SH-SY5Y (cell line): Measurements from ENCODE around the gene BICDL2.

Experiments
- GATA2 ChIP-seq: IDR thresholded peaks from 2 replicates; pipeline ENCODE4 v1.6.1; 2011; ENCODE audit warnings: mild to moderate bottlenecking, low read depth, low read length
- GATA3 ChIP-seq: IDR thresholded peaks from 2 replicates; pipeline ENCODE4 v1.6.1; 2011; ENCODE audit warnings: low read depth, mild to moderate bottlenecking, low read length, moderate library complexity

BICDL2 gene

DNA sequence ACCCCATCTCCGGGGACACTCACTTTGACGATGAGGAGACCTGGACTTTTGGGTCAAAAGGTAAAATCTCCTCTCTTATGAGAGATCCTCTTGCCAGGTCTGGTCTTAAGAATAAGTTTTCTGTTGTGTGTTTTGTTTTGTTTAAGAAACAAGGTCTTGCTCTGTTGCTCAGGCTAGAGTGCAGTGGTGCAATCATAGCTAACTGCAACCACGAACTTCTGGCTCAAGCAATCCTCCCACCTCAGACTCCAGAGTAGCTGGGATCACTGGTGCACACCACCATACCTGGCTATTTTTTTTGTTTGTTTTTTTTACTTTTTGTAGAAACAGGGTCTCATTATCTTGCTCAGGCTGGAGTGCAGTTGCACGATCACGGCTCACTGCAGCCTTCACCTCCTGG is 13.7 kb upstream of the BICDL2 start:
- TF ChIP-seq GATA2 (no peak), GATA3 (no peak)

DNA sequence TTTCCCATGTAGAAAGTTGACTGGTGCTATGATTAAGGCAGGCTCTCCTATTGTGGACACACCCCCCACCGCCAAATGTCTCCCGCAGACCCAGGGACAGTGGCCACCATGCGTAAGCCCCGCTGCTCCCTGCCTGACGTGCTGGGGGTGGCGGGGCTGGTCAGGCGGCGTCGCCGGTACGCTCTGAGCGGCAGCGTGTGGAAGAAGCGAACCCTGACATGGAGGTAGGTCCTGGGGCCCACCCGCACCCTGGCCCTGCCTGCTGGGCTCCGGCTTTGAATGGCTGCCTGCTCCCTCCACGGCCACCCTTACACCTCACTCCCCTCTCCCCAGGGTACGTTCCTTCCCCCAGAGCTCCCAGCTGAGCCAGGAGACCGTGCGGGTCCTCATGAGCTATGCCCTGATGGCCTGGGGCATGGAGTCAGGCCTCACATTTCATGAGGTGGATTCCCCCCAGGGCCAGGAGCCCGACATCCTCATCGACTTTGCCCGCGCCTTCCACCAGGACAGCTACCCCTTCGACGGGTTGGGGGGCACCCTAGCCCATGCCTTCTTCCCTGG is 13.3 kb upstream of the BICDL2 start:
- TF ChIP-seq GATA3 (no peak), GATA2 (no peak)

DNA sequence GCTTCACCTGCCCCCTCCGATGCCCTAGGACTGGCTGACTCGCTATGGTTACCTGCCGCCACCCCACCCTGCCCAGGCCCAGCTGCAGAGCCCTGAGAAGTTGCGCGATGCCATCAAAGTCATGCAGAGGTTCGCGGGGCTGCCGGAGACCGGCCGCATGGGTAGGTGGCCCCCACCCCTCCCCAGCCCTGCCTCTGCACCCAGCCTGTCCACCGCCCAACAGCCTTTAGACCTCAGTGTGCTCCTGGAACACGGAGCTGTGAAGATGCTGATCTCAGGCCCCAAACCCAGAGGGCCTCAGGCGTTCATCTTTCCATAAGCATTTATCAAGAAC is 10.6 kb upstream of the BICDL2 start:
- TF ChIP-seq GATA3 (no peak), GATA2 (no peak)

DNA sequence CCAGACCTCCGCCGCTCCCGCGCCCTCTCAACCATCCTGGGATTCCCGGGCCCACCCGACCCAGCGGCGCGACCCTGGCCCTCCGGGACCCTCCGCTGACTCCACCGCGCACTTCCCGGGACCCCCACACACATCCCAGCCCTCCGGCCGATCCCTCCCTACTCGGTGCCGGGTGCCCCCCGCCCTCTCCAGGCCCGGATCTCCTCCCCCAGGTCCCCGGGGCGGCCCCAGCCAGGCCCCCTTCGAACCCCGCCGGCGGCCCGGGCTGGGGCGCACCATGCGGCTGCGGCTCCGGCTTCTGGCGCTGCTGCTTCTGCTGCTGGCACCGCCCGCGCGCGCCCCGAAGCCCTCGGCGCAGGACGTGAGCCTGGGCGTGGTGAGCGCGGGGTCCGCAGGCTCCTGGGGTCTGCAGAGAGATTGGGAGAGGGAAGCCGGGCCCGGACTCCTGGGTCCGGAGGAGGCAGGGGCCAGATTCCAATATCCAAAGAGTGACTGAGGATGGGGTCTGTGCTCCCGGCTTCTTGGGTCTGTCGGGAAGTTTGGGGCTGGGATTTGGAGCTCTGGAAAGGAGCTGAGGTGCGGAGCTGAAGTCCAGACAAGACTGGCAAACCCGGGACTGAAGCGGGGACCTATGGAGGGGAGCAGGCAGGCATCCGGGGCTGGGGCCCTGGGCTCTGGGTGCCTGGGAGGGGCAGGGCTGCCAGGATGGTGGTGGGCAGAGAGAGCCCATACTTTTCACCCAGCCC is 10.1 kb upstream of the BICDL2 start:
- TF ChIP-seq GATA3 (no peak), GATA2 (no peak)

DNA sequence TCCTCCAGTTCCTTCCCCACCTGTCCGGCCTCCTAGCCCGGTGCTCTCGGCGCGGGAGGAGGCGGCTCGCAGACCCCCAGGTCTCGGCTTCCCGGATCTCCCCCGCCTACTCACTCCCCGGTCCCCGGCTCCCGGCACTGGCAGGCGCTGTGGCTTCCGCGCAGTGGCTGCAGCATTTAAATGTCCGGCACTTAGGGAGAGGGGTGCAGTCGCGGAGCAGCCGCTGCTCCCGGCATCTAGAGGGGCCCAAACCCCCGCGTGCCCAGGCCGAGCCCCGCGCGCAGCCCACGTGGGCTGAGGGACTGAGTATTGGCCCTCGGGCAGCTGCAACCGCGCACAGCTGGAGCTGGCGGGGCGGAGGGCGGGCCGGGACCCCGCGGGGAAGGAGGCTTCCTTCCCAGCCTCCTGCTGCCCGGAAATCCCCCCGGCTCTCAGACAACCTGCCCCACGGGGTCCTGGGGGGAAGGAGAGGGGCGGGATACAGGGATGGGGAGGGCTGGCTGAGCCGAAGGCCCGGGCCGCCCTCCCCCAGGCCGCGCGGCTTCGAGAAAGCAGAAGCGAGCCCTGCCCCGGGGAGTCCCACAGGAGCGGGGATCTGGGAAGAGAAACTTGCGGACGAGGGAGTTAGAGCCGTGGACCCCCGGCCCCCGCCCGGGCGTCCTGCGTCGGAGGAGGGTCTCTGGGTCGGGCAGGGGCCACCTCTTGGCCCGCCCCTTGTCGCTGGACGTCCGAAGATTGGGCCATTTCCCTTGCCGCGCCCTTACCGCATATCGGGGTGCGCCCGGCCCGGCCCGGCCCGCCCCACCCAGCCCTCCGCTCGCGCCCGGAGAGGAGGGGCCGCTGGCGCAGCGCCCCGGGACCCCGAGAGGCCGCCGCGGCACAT is 9.3 kb upstream of the BICDL2 start, which contains the start of gene MMP25:
MMP25 (plus strand) TSS at position 804 of the 883 bp plus-strand sequence. CDS start 357 bp downstream, outside the sequence.
- no peak for TF ChIP-seq GATA3
- no peak for TF ChIP-seq GATA2

DNA sequence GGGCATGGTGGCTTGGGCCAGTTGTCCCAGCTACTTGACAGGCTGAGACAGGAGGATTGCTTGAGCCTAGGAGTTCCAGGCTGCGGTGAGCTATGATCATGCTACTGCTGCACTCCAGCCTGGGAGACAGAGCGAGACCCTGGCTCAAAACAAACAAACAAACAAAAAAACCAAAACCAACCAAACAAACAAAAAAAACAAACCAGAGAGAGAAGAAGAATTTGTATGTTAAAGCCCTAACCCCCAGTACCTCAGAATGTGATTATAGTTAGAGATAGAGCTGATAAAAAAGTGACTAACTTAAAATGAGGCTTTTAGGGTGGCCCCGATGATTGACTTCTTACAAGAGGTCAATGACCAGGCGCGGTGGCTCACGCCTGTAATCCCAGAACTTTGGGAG is 8.0 kb upstream of the BICDL2 start:
- TF ChIP-seq GATA3: no peak
- no peak for TF ChIP-seq GATA2

DNA sequence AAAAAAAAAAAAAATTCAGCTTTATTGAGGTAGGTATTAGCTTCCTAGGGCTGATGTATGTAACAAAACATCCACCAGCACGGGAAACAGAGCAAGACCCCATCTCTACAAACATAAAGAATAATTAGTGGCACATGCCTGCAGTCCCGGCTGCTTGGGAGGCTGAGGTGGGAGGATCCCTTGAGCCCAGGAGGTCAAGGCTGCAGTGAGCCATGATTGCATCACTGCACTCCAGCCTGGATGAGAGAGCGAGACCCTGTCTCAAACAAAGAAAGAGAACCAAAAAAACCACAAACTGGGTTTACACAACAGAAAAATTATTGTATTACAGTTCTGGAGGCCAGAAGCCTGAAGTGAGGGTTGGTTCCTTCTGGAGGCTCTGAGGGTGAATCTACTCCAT is 5.6 kb upstream of the BICDL2 start:
- TF ChIP-seq GATA3 (no peak), GATA2 (no peak)

DNA sequence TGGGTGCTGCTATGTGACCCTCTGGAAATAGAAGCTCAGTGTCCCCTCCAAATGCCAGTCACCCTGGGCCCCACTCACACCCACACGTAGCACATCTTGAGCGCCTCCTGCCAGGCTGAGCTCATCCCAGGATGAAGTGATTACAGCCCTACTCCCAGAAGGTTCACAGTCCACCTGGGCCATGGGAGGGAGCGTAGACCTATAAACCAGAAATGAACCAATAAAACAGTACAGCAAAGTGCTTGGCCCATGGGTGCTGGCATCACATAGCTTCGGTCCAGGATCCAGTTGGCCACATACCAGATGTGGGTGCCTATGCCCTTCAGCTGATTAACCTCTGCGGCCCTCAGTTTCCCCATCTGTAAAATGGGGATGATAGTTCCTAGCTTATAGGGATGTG is 2.2 kb upstream of the BICDL2 start:
- no peak for TF ChIP-seq GATA2
- TF ChIP-seq GATA3: no peak

DNA sequence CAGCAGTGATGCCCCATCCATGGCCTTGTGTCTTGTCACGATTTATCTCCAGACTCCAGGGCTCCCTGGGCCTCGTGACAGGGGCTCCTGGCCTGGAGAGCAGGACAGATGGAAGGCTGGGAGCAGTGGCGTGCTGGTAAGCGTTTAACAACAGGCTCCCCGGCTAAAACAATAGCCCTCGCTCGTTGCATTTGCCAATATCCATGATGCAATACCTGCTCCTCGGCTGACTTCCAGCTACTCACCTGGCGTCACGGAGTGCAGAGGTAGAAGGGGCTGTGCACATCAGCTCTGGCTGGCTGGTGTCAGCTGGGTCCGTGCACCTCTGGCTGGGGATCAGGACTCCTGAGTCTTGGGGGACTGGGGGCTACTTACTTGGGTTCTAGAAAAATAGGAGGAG is 1.5 kb upstream of the BICDL2 start:
- TF ChIP-seq GATA3: no peak
- TF ChIP-seq GATA2: no peak

DNA sequence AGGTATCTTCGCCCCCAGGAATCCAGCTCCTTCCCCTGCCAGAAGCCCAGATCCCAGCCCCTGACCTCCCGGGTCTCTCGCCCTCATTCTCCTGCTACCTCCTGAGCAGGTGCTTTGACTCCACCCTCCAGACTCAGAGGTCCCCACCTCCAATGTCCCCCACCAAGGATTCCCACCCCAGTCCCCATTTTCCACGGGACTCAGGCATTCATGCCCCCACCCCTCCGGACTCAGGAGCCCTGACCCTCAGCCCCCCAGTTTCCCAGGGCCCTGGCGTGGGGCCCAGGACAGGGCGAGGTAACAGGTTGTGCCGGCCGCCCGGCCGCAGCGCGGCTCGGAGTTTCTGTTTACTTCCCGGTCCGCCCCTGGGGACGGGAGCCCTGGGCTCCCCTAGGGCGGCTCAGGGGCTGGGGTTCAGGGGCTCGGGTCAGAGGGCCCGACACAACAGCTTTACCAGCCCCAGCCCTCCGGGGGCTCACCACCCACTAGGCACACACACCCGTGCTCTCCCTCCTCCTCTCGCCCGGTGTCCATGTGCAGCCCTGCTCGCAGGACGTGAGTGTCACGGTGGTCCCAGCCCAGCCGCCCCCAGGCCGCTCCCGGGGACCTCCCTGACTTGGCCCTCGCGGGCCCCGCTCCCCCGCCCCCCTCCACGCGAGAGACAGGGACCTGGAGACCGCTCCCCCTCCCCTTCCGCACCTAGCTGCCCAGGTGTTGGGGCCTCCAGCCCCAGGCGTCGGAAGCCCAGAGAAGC is 595 bp downstream of the BICDL2 start:
- TF ChIP-seq GATA3 (no peak), GATA2 (no peak)

DNA sequence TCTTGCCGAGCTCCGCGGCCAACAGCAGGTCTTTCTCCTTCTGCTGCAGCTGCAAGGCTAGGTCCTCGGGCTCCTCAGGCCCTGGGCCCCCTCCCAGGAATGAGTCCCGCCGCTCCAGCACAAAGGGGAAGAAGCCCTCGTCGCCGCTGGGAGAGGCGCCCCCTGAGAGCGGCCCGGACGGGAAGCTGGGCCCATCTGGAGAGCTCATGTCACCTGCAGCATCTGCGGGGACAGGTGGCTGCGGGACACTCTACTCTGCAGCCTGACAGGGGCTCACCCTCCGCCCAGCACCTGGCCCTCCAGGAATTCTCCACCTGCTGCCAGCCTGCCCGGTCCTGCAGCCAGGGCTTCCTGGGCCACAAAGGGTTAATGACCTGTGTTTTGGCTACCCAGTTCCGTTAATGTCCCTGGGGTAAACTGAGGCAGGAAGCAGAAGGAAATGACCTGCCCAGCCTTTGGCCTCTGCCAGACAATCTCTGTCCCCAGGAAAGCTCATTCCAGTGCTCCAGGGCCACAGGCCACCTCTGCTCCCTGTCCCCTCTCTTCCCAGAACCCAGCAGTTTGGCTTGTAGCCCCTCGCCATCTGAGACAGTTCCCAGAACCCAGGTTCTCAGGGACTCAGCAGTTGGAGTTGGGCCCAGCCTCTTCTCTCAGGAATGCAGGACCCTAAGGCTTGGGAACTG is 1.3 kb downstream of the BICDL2 start:
- TF ChIP-seq GATA2: no peak
- TF ChIP-seq GATA3: no peak

DNA sequence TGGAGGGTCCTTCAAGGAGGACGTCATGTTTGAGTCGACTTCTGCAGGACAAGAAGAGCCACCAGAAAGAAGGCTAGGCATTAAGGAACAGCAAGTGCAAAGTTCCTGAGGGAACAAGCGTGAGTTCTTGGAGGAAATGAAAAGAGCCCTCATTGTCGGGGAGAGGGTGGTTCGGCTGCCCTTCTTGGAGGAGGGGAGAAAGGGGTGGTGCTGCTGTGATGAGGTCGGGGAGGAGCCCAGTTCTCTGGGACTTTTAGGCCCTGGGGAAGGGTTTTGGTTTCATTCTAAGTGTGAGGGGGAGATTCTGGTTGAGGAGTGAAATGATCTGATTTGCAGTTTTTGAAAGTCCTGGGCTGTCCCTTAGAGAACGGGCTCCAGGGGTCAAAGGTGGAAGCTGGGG is 4.1 kb downstream of the BICDL2 start:
- no peak for TF ChIP-seq GATA2
- TF ChIP-seq GATA3: no peak
